GM21576 (cell line): Measurements from ENCODE around the gene EXOSC2.
A peak's percentile ranks its signal among the peaks of the same experiment; 100 is the strongest.

Experiments used
- ATAC-seq: cut with Tn5 transposase; IDR thresholded peaks from one replicate; pipeline ENCODE4 v1.9.1; 2021; ENCODE audit warnings: mild to moderate bottlenecking, moderate library complexity; ENCODE audit not compliant: unreplicated experiment

The EXOSC2 gene

GRCh38 chr9:130693426-130694191 lies at the start of gene EXOSC2:
Gene EXOSC2, plus strand, starts transcription at chr9:130693780. Its CDS starts 12 bp downstream, at chr9:130693792.
- peak; percentile 92 for ATAC-seq

DNA sequence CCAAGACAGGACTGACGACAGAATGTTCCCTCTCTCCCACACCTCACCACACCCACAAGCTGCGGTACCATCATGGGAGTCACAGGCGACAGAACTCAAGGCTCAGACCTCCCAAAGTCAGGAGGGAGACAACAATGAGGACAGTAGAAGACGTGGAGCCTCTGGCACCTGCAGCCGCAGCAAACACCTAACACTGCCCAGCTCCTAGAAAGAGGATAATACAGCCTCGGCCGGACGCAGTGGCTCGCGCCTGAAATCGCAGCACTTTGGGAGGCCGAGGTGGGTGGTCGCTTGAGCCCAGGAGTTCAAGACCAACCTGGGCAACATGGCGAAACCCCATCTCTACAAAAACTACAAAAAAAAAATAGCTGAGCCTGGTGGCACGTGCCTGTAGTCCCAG lies 42.4 kb upstream of the EXOSC2 start:
- ATAC-seq = no peak

DNA sequence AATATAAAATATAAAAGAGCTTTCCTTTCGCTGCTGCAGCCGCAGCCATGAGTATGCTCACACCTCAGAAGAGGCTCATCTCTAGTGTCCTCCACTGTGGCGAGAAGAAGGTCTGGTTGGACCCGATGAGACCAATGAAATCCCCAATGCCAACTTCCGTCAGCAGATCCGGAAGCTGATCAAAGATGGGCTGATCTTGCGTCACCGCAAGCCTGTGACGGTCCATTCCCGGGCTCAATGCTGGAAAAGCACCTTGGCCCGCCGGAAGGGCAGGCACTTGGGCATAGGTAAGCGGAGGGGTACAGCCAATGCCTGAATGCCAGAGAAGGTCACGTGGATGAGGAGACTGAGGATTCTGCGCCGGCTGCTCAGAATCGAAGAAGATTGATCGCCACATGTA lies 41.8 kb upstream of the EXOSC2 start:
- no peak for ATAC-seq

DNA sequence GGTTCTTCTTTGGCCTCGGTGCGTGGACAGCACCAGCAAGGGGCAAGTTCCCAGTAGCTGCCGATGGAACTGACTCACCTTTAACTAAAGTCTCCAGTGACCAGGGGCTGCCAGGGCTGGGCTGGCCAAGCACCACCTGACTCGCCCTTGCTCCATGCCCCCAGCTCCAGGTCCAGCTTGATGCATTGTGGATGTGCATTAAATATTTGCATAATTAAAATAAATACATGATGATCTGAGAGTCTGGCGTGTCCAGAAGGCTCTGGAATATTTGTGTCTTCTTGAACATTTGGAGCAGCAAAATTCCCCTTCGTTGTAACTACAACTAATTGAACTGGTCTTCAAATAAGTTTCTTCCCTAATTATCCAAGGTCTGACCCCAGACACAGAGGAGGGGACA lies 38.7 kb upstream of the EXOSC2 start:
- ATAC-seq = no peak

DNA sequence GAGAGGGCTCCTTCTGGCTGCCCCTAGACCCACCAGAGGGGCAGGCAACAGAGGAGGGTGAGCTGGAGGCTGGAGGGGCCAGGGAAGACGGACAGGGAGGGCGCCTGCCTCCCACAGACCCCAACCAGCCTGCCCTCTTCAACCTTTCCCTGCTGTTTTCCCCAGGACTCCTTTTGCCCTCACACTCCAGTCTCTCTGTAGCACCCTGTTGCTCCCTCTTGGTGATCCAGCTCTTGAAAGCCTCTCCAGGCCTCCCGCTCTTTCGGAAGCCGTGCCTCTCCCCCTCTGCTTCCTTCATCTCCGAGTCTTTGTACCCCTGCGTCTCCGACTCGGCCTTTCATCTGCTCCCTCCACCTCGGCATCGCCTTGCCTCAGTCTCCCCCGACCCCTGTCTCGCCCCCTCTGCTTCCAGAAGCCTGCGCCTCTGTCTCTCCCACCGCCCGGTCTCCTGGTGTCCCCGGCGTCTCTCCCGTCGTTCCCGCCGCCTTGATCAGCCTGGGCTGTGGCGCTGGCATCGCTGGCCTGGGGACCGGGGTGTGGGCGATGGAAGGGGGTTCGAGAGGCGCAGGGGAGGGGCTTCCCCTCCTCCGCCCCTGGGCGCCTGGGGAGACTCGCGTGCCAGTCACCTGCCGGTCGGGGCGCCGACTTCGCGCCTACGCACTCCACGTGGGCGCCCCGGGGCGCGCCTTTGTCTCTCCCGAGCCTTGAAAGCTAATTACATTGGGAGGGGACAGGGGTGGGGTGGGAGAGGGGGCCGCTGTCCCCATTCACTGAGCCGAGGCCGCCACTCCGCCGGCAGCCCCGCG lies 34.5 kb upstream of the EXOSC2 start:
- ATAC-seq = no peak

DNA sequence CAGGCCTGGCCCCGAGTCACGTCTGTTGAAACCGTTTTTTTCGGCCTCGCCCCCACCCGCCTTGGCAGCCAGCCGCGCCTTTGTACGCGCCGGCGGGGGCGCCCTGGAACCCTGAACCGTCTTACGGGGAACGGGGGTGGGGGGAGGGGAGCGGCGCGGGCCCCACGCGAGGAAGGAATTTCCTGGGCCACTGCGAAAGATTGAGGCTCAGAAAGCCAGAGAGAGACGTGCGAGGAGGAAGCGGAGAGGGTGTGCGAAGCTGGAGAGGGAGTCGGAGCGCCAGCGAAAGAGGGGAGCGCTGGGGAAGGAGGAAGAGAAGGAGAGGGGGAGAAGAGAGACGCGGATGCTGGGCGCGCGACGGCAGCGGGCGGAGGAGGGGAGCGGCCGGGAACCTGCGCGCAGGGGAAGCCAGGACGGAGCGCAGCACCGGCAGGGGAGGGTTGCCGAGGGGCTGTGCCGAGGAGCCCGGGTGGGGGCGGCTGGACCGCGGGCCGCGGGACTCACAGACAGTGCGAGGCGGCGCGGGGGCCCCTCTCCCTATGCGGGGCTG lies 33.8 kb upstream of the EXOSC2 start:
- no peak for ATAC-seq

- no peak for ATAC-seq
Measured at GRCh38 chr9:130660326-130660682, 33.3 kb upstream of the EXOSC2 start.

DNA sequence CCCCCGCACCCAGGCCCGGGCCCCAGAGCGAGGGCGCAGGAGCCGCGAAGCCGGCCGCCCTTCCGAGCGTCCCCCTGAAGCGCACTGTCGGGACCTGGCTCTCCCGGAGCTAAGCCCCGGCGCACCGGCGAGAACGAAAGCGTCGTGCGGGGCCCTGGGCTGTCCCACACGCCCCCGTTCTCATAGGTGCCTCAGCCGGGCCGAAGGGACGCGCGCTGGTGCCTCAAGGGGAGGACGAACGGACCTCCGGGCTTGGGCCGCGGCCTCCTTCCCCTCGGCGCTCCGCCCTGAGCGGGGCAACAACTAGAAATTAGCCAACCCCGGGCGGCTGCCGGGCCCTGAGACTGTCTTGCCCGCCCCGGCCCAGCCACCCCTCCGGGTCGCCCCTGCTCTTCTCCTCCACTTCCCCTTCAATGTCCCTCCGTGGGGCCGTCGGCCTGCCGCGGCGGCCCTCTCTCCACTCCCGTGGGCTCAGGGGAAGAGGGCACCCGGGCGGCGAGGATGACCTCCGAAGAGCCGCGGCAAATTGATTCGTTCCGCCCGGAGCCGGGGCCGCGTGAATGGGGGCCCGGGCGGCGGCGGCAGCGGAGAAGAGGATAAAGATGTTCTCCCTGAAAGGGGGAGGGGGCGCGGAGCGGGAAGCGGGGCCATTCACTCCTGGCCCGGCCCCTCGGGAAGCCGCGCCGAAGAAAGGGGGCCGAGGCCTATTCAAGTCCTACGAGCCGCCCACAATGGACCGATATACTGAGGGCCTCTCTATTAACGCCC lies 32.7 kb upstream of the EXOSC2 start:
- ATAC-seq = no peak

DNA sequence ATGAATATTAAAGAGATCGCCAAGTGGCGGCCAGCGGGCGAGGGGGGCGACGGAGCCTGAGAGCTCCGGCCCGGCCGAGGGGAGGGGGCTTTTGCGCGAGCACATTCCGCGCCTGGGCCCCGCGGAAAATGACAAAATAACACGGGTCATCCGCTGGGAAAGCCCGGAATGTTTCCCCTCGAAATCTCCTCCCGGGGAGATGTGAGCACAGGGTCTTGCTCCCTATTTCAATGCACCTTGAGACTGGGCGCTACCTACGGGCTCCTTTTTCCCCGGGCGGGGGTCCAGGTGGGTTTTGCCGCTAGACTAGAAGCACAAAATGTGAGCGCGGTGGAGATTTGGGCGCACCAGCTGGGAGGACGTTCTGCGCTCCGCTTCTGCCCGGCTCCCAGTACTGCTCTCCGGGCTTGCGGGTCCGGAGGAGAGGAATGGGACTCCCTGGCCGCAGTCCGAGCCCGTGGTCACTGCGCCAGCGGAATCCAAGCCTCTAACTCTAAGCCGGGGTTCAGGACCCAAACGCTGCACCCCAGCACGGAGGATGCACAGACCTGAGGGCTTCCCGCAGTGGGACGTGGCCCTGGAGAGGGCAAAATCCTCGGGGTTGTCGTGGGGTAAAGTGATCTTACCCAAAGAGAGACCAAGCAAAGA lies 32.0 kb upstream of the EXOSC2 start:
- no peak for ATAC-seq

DNA sequence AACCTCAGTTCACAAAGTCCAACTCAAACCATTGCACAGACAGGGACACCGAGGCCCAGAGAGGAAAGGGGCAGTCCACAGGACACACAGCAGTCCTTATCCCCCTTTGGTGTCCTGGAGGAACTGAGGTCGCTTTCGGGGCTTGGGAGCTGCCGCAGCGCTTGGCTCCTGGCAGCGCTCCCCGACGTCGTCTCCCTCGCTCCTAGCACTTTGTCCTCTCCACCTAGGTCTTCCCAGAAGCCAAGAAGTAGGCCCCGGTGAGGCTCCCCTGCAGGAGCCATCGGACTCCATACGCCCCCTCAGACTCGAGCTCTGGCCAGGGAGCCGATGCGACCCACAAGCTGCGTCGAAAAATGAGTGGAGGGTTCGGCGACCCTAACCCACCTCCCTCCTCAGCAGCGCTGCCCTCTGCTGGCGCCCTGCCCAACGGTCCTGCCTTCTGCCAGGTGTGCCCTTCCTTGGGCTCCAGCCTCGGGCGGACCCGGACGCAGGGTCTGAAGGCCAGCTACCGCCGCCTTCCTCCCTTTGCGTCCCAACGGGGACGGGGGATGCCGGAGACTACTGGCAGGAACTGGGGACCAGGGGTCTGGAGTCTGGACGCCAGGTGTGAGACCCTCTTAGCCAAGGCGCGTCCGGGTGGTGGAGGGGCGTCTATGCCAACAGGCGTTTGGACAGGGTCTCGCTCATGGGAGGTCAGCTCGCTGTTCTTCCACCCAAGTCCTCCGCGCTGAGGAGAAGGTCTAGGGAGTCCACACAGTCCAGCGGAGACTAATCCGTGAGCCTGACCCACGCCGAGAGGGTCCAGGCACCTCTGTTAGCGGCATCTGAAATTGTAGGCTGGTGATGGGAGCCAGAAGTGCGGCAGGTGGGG lies 31.2 kb upstream of the EXOSC2 start:
- ATAC-seq = no peak

DNA sequence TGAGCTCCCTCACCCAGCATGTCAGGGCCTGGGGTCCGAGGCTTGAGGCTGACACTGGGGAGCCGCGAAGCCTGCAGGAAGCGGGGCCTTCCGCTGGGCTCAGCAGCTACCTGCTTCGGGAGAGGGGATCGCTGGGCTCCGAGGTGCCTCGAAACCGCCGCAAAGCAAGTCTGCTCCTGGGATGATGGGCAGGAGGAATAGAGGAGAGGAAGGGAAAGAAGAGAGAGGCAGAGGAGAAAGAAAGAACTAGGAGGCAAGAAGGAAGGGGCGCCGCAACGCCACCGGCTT lies 30.7 kb upstream of the EXOSC2 start:
- no peak for ATAC-seq

GRCh38 chr9:130663258-130663976 lies 30.2 kb upstream of the EXOSC2 start:
- ATAC-seq = no peak

- ATAC-seq = no peak
Measured at GRCh38 chr9:130663977-130664250, 29.7 kb upstream of the EXOSC2 start.

DNA sequence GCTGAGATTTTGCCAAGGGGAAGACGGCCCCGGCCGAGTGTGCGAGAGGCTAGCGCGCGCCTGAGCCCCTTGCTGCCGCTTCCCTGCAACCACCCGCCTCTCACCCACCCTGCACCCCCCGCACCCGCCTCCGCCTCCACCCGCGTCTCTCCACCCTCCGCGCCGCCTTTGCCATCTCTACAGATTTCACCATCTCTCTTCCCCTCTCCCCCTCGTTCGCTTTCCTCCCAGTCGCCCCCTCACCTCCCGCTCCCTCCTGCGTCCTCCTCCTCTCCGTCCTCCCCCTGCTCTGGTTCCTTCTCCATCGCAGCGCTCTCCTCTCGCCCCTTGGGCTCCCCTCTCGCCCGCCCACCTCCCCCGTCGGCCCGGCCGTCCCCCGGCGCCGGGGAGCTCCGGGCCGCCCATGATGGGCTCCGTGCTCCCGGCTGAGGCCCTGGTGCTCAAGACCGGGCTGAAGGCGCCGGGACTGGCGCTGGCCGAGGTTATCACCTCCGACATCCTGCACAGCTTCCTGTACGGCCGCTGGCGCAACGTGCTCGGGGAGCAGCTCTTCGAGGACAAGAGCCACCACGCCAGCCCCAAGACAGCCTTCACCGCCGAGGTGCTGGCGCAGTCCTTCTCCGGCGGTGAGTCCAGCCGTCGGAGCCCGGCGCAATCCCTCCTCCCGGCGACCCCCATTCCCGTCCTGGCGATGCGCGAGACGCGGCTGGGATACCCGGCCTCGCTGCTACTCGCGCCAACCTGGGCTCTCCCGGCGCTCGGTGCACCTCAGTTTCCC lies 29.1 kb upstream of the EXOSC2 start, which contains the start of gene PRDM12:
Gene PRDM12, plus strand, starts transcription at position 344 of the 778 bp plus-strand sequence. Its CDS starts 60 bp downstream, at position 404.
- no peak for ATAC-seq

DNA sequence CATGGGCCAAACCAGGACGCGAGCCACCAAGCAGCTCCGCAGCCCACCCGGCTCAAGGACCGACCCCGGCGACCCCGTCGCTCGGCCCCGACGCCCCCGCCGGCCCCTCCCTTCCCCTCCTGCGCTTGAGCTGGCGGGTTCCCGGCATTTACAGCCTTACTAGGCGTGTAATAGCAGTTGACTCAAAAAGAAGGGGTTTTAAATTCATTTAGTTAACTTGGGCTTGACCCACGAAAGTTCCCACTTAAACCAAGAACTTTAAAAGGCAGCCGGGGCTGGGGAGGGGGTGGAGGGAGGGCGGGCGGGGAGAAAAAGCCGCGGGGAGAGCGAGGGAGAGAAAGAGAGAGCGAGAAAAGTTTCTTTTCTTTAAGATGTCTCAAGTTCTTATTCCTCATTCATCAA lies 28.6 kb upstream of the EXOSC2 start:
- no peak for ATAC-seq

DNA sequence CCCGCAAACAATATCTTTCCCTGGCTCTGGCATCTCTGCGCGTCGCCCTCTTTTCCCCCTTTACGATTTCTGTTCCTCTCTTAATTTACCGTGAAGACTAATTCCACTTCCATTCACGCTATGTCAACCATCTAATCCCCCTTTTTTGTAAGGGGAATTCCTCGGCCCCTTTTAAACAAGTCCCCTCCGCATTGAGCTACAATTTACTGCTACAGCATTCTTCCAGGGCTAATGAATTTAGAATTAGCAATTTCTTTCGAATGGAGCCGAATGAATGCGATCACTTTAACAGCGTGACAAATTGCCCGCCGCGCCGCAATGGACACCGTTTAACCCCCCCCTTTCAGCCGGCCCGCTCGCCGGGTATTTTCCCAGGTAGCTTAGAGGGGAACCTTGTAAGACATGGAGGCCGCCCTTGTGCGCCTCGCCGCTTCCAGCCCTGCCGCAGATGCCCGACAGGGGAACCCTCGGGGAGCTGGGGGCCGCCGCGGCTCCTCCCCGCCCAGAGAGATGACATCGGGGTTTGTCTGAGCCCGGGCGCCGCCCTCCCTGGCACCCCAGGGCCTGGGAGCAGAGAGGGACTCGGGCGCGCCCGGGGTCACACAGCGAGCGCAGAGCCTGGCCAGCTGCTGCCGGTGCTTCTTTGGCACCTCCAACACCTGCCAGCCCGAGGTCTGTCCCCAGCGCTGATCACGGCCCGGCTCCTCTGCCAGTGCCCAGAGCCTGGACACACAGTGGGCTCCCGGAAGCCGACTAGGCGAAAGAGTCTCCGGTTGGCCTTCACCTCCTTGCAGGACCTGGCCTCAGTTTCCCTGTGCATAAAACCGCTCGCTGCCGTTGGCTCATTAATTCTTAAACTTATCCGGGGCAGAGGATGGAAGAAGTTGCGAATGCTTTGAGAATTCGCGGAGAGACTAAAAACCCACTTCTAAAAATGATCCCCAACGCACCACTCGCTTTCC lies 27.9 kb upstream of the EXOSC2 start:
- ATAC-seq = no peak

- ATAC-seq = no peak
Measured at GRCh38 chr9:130666393-130667119, 27.0 kb upstream of the EXOSC2 start.
